Ishikawa (cell line): ENCODE measurements around the gene KCNAB1.

ENCODE experiments used
- EP300 ChIP-seq: IDR thresholded peaks from 2 replicates; pipeline ENCODE4 v1.6.1; 2012; ENCODE audit warnings: borderline replicate concordance
- FOXM1 ChIP-seq: IDR thresholded peaks from 2 replicates; pipeline ENCODE4 v1.6.1; 2012; ENCODE audit warnings: low read depth, borderline replicate concordance
- MAX ChIP-seq: IDR thresholded peaks from 2 replicates; pipeline ENCODE4 v1.6.1; 2012
- RAD21 ChIP-seq: IDR thresholded peaks from 2 replicates; pipeline ENCODE4 v1.6.1; 2012; ENCODE audit warnings: low read depth
- REST ChIP-seq: IDR thresholded peaks from 2 replicates; pipeline ENCODE4 v1.6.1; 2012; ENCODE audit warnings: low read depth, mild to moderate bottlenecking
- TAF1 ChIP-seq: IDR thresholded peaks from 2 replicates; pipeline ENCODE4 v1.6.1; 2012; ENCODE audit warnings: low read depth, mild to moderate bottlenecking
- TCF12 ChIP-seq: IDR thresholded peaks from 2 replicates; pipeline ENCODE4 v1.6.1; 2012; ENCODE audit warnings: low read depth
- YY1 ChIP-seq: IDR thresholded peaks from 2 replicates; pipeline ENCODE4 v1.6.1; 2012; ENCODE audit warnings: low read depth
- ZBTB7A ChIP-seq: IDR thresholded peaks from 2 replicates; pipeline ENCODE4 v1.6.1; 2012; ENCODE audit warnings: low read depth

- TF ChIP-seq REST (no peak), MAX (no peak), FOXM1 (no peak), RAD21 (no peak), YY1 (no peak), TCF12 (no peak), TAF1 (no peak), EP300 (no peak), ZBTB7A (no peak)
These were observed 40.8 kb downstream of the KCNAB1 start for GRCh38 chr3:156161172-156161571.
